ENCODE measurements around the gene PLCD3. TPM values are rescaled to one million over a fixed set of nuclear protein-coding genes. Genes with fewer than 3 reads are reported as not detected.
A peak's percentile ranks its signal among the peaks of the same experiment; 100 is the strongest.

Gene PLCD3
- total RNA-seq, 5 donors from 2014 or later (not counting 1 experiment from before 2014, with no cell fraction given): 3.1 to 9.9 (median 4.8) TPM

DNA sequence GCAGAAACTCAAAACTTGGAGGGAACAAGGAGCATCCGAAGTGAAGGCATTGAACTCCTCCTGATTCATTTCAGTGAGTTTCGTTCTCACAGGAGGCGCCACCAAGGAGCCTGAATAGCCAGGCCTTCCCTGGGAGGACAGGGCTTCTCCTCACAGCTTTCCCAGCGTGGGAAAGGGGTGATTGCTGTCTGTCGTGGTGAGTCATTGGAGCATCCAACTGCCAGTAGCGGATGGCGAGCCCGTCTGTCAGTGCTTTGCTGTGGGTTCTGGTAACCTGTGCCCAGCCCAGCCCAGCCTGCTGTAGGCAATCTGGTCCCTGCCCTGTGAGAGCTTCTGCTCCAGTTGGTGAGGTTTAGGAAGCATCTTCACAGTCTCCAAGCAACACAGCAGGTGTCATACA is 28.3 kb downstream of the PLCD3 start:
- no peak for DNase-seq
- Mint-ChIP-seq H3K4me3 (no peak overlapping the region), H3K27me3 (no peaks in the 10 kb centered on the region), H3K9me3 (no peaks in the 10 kb centered on the region), H3K36me3 (peaks cover 45% of the 10 kb centered on the region), H3K27ac (no peak overlapping the region), H3K4me1 (no peaks in the 10 kb centered on the region)
- no peak overlapping the region for H3K27ac ChIP-seq (ENCODE audit: low read length)
- no peak for ATAC-seq (replicated peaks in 1 of 4)
- H3K4me1 ChIP-seq (ENCODE audit: control insufficient read depth in 1 of 2, extremely low read depth in 1 of 2, insufficient read depth in 2 of 2, low read length in 2 of 2): no peaks in the 10 kb centered on the region
- no peaks in the 10 kb centered on the region for H3K9me3 ChIP-seq
- peaks cover 35 to 86% of the 10 kb centered on the region in 2 donors for H3K36me3 ChIP-seq (ENCODE audit: control insufficient read depth in 2 of 2, extremely low read depth in 1 of 2, insufficient read depth in 1 of 2, low read length in 1 of 2)
- POLR2A ChIA-PET: interaction anchor here in 1 of 2 donors (0.5 kb wide), 1 partner anchor 49 kb away, joined by 3 read pairs; no protein-coding TSS in a partner anchor
- no peaks in the 10 kb centered on the region for H3K27me3 ChIP-seq (replicated peaks in 1 of 2; ENCODE audit: control insufficient read depth in 2 of 2, extremely low read depth in 1 of 2, insufficient read depth in 2 of 2, low read length in 1 of 2)
- H3K4me3 ChIP-seq (ENCODE audit: control insufficient read depth in 1 of 2, extremely low read depth in 1 of 2, low read length in 1 of 2): no peak overlapping the region
- CTCF ChIA-PET: interaction anchor here in 1 of 2 donors (0.6 kb wide), 1 partner anchor 216 kb away, joined by 3 read pairs; no protein-coding TSS in a partner anchor
- 96% methylated on average over 7 of the region's 8 CpGs for WGBS (ENCODE audit: insufficient coverage)

DNA sequence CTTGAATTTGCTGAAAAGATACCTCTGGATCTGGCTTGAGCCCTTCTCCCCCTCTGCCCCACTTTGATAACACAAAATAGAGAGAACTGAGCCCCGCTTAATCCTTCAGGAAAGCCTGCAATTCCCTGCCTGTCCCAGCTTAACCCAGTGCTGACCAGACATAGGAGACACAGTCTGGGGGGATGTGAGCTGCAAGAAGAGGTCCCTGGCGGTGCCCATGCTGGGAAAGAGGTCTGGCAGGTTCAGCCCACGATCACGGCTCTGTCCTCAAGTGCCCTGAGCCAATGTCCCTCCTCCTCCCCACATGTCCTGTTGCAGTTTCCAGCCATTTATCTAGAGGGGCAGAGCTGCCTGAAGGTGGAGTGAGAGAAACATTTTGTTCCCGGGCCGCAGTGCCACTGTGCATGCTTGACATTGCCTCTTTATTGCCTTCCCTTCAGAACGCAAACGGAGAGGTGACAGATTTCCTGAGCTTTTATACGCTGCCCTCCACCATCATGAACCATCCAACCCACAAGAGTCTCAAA is 29.0 kb downstream of the PLCD3 start:
- no peak overlapping the region for H3K4me3 ChIP-seq (ENCODE audit: control insufficient read depth in 1 of 2, extremely low read depth in 1 of 2, low read length in 1 of 2)
- no peak overlapping the region for H3K27ac Mint-ChIP-seq
- WGBS (ENCODE audit: insufficient coverage): 94% methylated on average over 6 of the region's 9 CpGs
- H3K9me3 Mint-ChIP-seq: no peaks in the 10 kb centered on the region
- H3K4me1 Mint-ChIP-seq: no peaks in the 10 kb centered on the region
- DNase-seq (no peak), ATAC-seq (replicated peaks in 1 of 4) (no peak)
- H3K4me3 Mint-ChIP-seq: no peak overlapping the region
- H3K27ac ChIP-seq (ENCODE audit: low read length): no peak overlapping the region
- H3K4me1 ChIP-seq (ENCODE audit: control insufficient read depth in 1 of 2, extremely low read depth in 1 of 2, insufficient read depth in 2 of 2, low read length in 2 of 2): no peaks in the 10 kb centered on the region
- peaks cover 35 to 87% of the 10 kb centered on the region in 2 donors for H3K36me3 ChIP-seq (ENCODE audit: control insufficient read depth in 2 of 2, extremely low read depth in 1 of 2, insufficient read depth in 1 of 2, low read length in 1 of 2)
- POLR2A ChIA-PET: no interaction called here
- no peaks in the 10 kb centered on the region for H3K27me3 ChIP-seq (replicated peaks in 1 of 2; ENCODE audit: control insufficient read depth in 2 of 2, extremely low read depth in 1 of 2, insufficient read depth in 2 of 2, low read length in 1 of 2)
- no peaks in the 10 kb centered on the region for H3K27me3 Mint-ChIP-seq
- CTCF ChIA-PET: interaction anchor here in 1 of 2 donors (0.5 kb wide), 1 partner anchor 100 kb away, joined by 5 read pairs; no protein-coding TSS in a partner anchor
- H3K36me3 Mint-ChIP-seq: peaks cover 50% of the 10 kb centered on the region
- H3K9me3 ChIP-seq: no peaks in the 10 kb centered on the region

DNA sequence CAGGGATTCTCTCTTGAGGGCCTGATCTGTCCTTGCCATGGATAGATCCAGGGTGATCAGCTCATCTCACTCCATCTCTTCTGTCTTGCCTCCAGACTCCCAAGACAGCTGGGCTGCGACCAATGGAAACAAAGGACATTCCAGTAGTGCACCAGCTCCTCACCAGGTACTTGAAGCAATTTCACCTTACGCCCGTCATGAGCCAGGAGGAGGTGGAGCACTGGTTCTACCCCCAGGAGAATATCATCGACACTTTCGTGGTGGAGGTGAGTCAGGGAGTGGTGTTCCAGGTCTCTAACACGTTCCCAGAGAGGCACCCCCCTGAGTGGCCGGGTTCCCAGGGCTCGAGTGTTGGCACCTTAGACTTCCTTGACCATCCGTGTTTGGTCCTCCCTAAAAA is 29.5 kb downstream of the PLCD3 start:
- Mint-ChIP-seq H3K9me3 (no peaks in the 10 kb centered on the region), H3K27ac (peak overlapping the region in 1 of 2 donors; percentile 11), H3K4me3 (no peak overlapping the region), H3K4me1 (no peaks in the 10 kb centered on the region), H3K36me3 (peaks cover 51% of the 10 kb centered on the region), H3K27me3 (no peaks in the 10 kb centered on the region)
- ChIA-PET POLR2A (no interaction called here), CTCF (no interaction called here)
- Histone ChIP-seq H3K9me3 (no peaks in the 10 kb centered on the region), H3K27ac (ENCODE audit: low read length) (no peak overlapping the region), H3K36me3 (ENCODE audit: control insufficient read depth in 2 of 2, extremely low read depth in 1 of 2, insufficient read depth in 1 of 2, low read length in 1 of 2) (peaks cover 35 to 88% of the 10 kb centered on the region in 2 donors), H3K4me1 (ENCODE audit: control insufficient read depth in 1 of 2, extremely low read depth in 1 of 2, insufficient read depth in 2 of 2, low read length in 2 of 2) (no peaks in the 10 kb centered on the region), H3K4me3 (ENCODE audit: control insufficient read depth in 1 of 2, extremely low read depth in 1 of 2, low read length in 1 of 2) (no peak overlapping the region), H3K27me3 (replicated peaks in 1 of 2; ENCODE audit: control insufficient read depth in 2 of 2, extremely low read depth in 1 of 2, insufficient read depth in 2 of 2, low read length in 1 of 2) (no peaks in the 10 kb centered on the region)
- 89% methylated on average over 7 of the region's 9 CpGs for WGBS (ENCODE audit: insufficient coverage)
- ATAC-seq (replicated peaks in 1 of 4): no peak
- no peak for DNase-seq

DNA sequence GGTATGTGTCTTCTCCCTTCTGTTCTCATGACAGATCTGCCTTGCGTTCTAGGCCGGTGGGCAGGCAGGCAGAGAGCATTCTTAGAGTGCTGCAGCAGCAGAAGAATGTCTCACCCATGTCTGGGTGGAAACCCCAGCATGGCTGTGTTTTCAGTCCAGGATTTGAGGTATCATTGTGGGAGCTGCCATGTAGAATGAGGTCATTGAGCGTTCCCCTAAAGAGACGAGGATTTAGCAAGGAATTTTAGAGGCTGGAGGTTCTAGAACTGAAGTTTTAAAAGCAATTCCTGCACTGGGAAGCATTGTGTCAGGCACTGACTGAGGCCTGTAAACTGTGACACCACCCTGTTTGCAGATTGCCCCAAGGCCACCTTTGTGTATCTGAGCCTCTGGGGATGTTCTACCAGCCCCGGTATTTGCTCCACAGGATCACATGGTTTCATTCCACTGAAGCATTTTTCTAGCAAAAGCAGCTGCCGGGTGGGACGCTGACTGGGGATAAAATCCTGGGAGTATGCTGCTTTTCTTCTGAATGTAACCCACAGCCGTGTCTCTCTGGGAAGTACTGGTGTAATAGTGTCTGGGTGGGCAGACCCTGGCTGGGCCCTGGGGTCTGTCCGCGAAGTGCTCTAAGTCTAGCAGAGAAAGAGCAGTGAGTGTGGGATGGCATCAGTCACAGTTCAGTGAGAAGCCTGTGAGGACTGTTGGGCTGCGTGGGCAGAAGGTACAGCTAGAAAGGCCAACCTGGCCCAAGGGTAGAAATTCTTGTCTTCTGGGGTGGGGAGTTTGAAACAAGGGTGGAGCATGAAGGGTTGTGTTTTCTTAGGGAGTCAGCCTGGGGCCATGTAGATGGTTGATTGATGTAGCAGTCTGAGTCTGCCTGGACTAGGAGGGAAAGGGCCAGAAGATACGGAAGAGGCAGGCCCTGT is 30.2 kb downstream of the PLCD3 start:
- Histone ChIP-seq H3K27me3 (replicated peaks in 1 of 2; ENCODE audit: control insufficient read depth in 2 of 2, extremely low read depth in 1 of 2, insufficient read depth in 2 of 2, low read length in 1 of 2) (no peaks in the 10 kb centered on the region), H3K4me1 (ENCODE audit: control insufficient read depth in 1 of 2, extremely low read depth in 1 of 2, insufficient read depth in 2 of 2, low read length in 2 of 2) (no peaks in the 10 kb centered on the region), H3K36me3 (ENCODE audit: control insufficient read depth in 2 of 2, extremely low read depth in 1 of 2, insufficient read depth in 1 of 2, low read length in 1 of 2) (peaks cover 32 to 88% of the 10 kb centered on the region in 2 donors), H3K9me3 (no peaks in the 10 kb centered on the region), H3K27ac (ENCODE audit: low read length) (no peak overlapping the region), H3K4me3 (ENCODE audit: control insufficient read depth in 1 of 2, extremely low read depth in 1 of 2, low read length in 1 of 2) (no peak overlapping the region)
- ChIA-PET POLR2A (no interaction called here), CTCF (no interaction called here)
- Mint-ChIP-seq H3K27me3 (no peaks in the 10 kb centered on the region), H3K9me3 (no peaks in the 10 kb centered on the region), H3K36me3 (peaks cover 56% of the 10 kb centered on the region), H3K4me3 (no peak overlapping the region), H3K27ac (peak overlapping the region; percentile 11 to 36), H3K4me1 (no peaks in the 10 kb centered on the region)
- no peak for ATAC-seq (replicated peaks in 1 of 4)
- WGBS (ENCODE audit: insufficient coverage): 93% methylated on average over 12 of the region's 12 CpGs
- no peak for DNase-seq

DNA sequence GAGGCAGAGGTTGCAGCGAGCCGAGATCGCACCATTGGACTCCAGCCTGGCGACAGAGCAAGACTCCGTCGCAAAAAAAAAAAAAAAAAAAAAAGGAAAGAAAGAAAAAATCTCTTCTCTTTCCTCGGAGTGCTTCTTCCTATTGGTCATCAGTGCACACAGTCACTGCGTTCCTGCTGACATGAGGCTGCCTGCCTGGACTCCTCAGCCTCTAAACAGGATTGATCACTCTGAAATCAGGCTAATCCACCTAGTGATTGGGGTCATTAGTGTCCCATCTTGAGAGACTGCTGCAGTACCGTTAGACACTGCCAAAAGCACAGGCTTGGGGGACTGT is 30.8 kb downstream of the PLCD3 start:
- ChIA-PET CTCF (interaction anchor here in 1 of 2 donors (1.2 kb wide), 1 partner anchor 180 kb away, joined by 4 read pairs; no protein-coding TSS in a partner anchor), POLR2A (no interaction called here)
- H3K4me1 Mint-ChIP-seq: no peaks in the 10 kb centered on the region
- Histone ChIP-seq H3K4me3 (ENCODE audit: control insufficient read depth in 1 of 2, extremely low read depth in 1 of 2, low read length in 1 of 2) (no peak overlapping the region), H3K4me1 (ENCODE audit: control insufficient read depth in 1 of 2, extremely low read depth in 1 of 2, insufficient read depth in 2 of 2, low read length in 2 of 2) (no peaks in the 10 kb centered on the region), H3K9me3 (no peaks in the 10 kb centered on the region), H3K27ac (ENCODE audit: low read length) (no peak overlapping the region), H3K27me3 (replicated peaks in 1 of 2; ENCODE audit: control insufficient read depth in 2 of 2, extremely low read depth in 1 of 2, insufficient read depth in 2 of 2, low read length in 1 of 2) (no peaks in the 10 kb centered on the region), H3K36me3 (ENCODE audit: control insufficient read depth in 2 of 2, extremely low read depth in 1 of 2, insufficient read depth in 1 of 2, low read length in 1 of 2) (peaks cover 38 to 88% of the 10 kb centered on the region in 2 donors)
- no peak for DNase-seq
- no peak overlapping the region for H3K27ac Mint-ChIP-seq
- H3K4me3 Mint-ChIP-seq: no peak overlapping the region
- ATAC-seq (replicated peaks in 1 of 4): no peak
- 100% methylated on average over 8 of the region's 9 CpGs for WGBS (ENCODE audit: insufficient coverage)
- H3K36me3 Mint-ChIP-seq: peaks cover 55% of the 10 kb centered on the region
- H3K27me3 Mint-ChIP-seq: no peaks in the 10 kb centered on the region
- H3K9me3 Mint-ChIP-seq: no peaks in the 10 kb centered on the region

DNA sequence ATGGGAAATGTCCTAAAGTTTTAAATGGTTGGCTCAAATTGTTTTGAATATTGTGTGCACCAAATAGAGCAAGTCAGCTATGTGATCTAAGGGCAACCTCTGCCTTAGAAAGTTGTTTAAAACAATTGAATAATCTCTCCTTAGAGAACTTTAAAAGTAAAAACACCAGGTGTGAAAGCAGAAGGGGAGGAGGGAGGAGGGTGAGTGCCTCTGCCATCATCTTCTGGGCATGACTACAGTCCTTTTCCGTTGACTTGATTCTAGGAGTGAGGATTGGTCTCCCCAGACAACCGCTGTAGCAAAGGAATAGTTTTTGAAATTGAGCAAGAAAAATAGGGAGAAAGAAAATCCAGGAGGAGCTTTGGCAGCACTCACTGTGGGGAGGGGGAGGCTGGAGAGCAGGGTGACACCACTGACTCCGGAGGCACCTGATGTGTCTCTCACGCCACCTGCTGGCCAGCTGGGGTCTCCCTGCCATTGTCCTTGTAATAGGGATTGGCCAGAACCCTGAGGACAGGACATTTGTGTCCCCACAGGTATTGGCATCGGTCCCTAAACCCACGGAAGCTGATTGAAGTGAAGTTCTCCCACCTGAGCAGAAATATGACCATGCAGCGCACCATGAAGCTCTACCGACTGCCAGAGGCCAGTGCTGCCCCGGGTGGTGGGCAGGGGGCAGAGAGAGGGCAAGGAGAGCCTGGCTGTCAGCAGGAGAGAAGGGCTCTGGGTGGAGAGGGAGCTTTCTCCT is 33.3 kb downstream of the PLCD3 start:
- peaks cover 60% of the 10 kb centered on the region for H3K36me3 Mint-ChIP-seq

More for the DNA sequence above, 33.3 kb downstream of the PLCD3 start:
- peak; percentile 39 to 80 (median 67) for DNase-seq
- Mint-ChIP-seq H3K27me3 (no peaks in the 10 kb centered on the region), H3K9me3 (no peaks in the 10 kb centered on the region), H3K4me3 (no peak overlapping the region), H3K27ac (peak overlapping the region in 1 of 2 donors; percentile 28), H3K4me1 (no peaks in the 10 kb centered on the region)
- H3K27ac ChIP-seq (ENCODE audit: low read length): no peak overlapping the region
- ATAC-seq (replicated peaks in 1 of 4): peak; percentile 79 to 88 (median 80)
- ChIA-PET POLR2A (no interaction called here), CTCF (interaction anchor here (0.6 to 1.2 kb wide), 5 partner anchors 8 to 997 kb away, joined by 3 read pairs; no protein-coding TSS in a partner anchor)
- H3K4me3 ChIP-seq (ENCODE audit: control insufficient read depth in 1 of 2, extremely low read depth in 1 of 2, low read length in 1 of 2): no peak overlapping the region
- H3K36me3 ChIP-seq (ENCODE audit: control insufficient read depth in 2 of 2, extremely low read depth in 1 of 2, insufficient read depth in 1 of 2, low read length in 1 of 2): peaks cover 40 to 80% of the 10 kb centered on the region in 2 donors
- H3K4me1 ChIP-seq (ENCODE audit: control insufficient read depth in 1 of 2, extremely low read depth in 1 of 2, insufficient read depth in 2 of 2, low read length in 2 of 2): no peaks in the 10 kb centered on the region
- no peaks in the 10 kb centered on the region for H3K27me3 ChIP-seq (replicated peaks in 1 of 2; ENCODE audit: control insufficient read depth in 2 of 2, extremely low read depth in 1 of 2, insufficient read depth in 2 of 2, low read length in 1 of 2)
- H3K9me3 ChIP-seq: no peaks in the 10 kb centered on the region
- WGBS (ENCODE audit: insufficient coverage): 73% methylated on average over 8 of the region's 9 CpGs

Data from T-cell (primary cell).